ENCODE data around the gene CDC14C.

Gene CDC14C

DNA sequence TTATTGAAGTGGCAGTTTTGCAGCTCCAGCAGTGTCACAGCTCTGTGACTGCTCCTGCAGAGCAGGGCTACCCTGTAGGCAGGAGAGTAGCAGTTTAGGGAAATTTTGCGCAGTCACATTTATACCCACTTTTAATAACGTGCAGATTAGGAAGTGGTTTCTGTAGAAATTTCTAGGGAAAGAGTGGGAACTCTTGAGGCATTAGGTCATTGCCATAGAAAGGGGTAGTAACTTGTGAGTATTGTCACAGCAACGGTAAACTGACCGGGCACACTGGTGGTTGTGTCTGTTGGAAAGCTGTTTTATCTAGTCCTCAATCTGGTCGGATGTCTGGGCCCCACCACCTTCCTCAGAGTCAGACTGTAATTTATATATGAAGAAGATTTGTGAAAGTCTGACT, 51.9 kb downstream of the CDC14C start:
- no peak for DNase-seq (ENCODE audit: low spot score)

DNA sequence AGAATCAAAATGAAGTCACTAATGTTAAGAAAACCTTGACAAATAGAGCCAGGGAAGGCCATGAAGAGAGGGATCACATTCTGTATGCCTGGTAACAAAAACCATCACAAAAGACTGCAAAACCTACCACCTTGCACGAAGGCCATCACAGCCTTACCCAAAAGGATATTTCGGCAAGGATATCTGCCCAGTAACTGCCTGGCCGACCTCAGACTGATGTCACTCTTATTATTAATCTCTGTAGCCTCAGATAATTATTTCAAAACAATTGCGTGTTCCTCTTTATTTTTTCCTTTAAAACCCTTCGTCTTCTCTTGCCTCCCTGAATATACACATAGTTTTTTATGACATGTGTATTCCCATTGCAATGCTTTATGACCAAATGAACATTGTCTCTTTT, 52.5 kb downstream of the CDC14C start:
- no peak for DNase-seq (ENCODE audit: low spot score)
